SH-SY5Y (cell line): ENCODE measurements around the gene SLC7A10.

Source experiments
- GATA2 ChIP-seq: IDR thresholded peaks from 2 replicates; pipeline ENCODE4 v1.6.1; 2011; ENCODE audit warnings: mild to moderate bottlenecking, low read depth, low read length
- GATA3 ChIP-seq: IDR thresholded peaks from 2 replicates; pipeline ENCODE4 v1.6.1; 2011; ENCODE audit warnings: low read depth, mild to moderate bottlenecking, low read length, moderate library complexity

DNA sequence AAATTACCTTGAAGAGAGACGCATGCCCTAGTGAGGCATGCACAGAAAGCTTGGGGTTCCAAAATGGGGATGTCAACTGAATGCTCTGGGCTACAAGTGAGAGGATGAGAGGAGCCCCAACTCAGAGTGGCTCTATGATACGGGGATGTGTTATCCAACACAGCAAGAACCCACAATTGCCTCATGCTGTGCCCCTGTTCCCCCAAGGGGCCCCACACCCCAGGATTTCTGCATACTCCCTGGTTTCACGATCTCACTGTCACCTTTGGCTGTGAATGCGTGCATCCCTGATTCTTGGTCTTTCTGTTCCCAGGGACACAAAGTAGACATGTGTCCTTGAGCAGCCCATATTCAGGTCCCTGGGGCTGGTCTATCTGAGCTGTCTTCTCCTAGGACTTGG is 64.4 kb downstream of the SLC7A10 start:
- TF ChIP-seq GATA2 (no peak), GATA3 (no peak)
